HUES64 (cell line): ENCODE results near the gene GPC6.

Experiments
- H3K27ac ChIP-seq: 2 replicates; pipeline ENCODE4 v1.7.0; 2013; ENCODE audit warnings: low read depth, low read length, inconsistent platforms
- H3K27me3 ChIP-seq: 2 replicates; pipeline ENCODE4 v1.6.1; 2013; ENCODE audit warnings: mild to moderate bottlenecking, low read length; ENCODE audit not compliant: insufficient read depth
- H3K36me3 ChIP-seq: 2 replicates; pipeline ENCODE4 v1.6.1; 2013; ENCODE audit warnings: mild to moderate bottlenecking, low read length; ENCODE audit not compliant: insufficient read depth
- H3K4me1 ChIP-seq: 2 replicates; pipeline ENCODE4 v1.6.1; 2013; ENCODE audit warnings: mild to moderate bottlenecking, low read length, moderate library complexity; ENCODE audit not compliant: insufficient read depth
- H3K4me3 ChIP-seq: 2 replicates; pipeline ENCODE4 v1.5.1; 2013; ENCODE audit warnings: mild to moderate bottlenecking, low read length, moderate library complexity
- H3K9ac ChIP-seq: 2 replicates; pipeline ENCODE4 v1.6.1; 2013; ENCODE audit warnings: mild to moderate bottlenecking, low read depth, low read length
- H3K9me3 ChIP-seq: 2 replicates; pipeline ENCODE4 v1.6.1; 2013; ENCODE audit warnings: low read depth, low read length; ENCODE audit not compliant: insufficient read depth
- WGBS: fragments of 150-250, 120-280 bp; methylation state at CpG from one replicate; pipeline ENCODE4 v1.1.7; 2013; ENCODE audit warnings: missing lambda C conversion rate; 5-methylcytosine and 5-hydroxymethylcytosine counted together

The GPC6 gene

DNA sequence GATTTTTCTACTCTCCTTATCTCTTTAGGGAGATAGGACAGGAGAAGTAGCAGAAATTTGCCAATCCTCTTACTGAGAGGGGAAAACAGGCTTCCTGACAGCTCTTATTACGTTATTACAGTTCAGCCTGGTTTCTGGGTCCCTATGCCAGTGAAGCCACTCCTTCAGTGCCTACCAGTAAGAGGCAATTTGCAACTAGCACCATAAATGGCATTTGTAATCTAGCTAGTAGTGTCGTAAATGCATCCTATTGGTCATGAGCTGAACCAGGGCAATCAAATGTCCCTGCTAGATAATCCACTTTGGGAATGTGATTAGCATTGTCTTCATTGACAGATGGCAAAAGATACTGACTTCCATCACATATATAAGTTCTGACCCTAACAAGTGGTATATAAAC, 824.1 kb downstream of the GPC6 start:
- no peaks in the 10 kb centered on the region for H3K27me3 ChIP-seq
- WGBS: 89% methylated on average over 2 of the region's 2 CpGs
- H3K36me3 ChIP-seq: no peaks in the 10 kb centered on the region
- H3K9ac ChIP-seq: no peak overlapping the region
- H3K4me1 ChIP-seq: no peaks in the 10 kb centered on the region
- H3K4me3 ChIP-seq: no peak overlapping the region
- H3K9me3 ChIP-seq: no peaks in the 10 kb centered on the region
- H3K27ac ChIP-seq: no peak overlapping the region

DNA sequence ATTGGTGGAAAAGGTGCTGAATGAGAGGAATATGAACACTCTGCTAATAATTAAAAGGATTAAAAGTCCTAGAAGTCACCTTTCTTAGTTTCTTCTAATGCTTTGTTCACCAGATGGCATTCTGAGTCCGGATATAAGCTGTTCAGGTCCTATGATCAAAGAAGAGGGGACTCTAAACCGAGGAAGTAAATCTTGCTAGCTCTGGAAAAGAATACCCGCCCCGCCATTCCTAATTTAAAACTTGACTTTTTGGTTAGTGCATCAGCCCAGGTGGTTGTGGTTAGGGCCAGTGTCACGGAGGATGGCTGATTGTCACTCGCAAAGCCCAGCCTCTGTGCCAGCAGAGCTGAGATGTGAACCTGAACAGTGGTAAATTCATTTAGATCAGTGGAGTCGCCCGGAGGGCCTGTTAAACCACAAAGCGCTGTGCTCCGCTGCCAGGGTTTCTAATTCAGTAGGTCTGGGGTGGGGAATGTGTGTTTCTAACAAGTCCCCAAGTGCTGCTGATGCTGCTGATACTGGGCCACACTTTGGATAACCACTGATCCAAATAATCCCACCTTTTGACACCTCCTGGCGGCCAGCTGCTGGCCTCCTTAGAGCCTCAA, 827.5 kb downstream of the GPC6 start:
- H3K4me1 ChIP-seq: no peaks in the 10 kb centered on the region
- no peaks in the 10 kb centered on the region for H3K27me3 ChIP-seq
- H3K9ac ChIP-seq: no peak overlapping the region
- 90% methylated on average over 11 of the region's 11 CpGs for WGBS
- H3K36me3 ChIP-seq: no peaks in the 10 kb centered on the region
- H3K4me3 ChIP-seq: no peak overlapping the region
- no peaks in the 10 kb centered on the region for H3K9me3 ChIP-seq
- H3K27ac ChIP-seq: no peak overlapping the region

DNA sequence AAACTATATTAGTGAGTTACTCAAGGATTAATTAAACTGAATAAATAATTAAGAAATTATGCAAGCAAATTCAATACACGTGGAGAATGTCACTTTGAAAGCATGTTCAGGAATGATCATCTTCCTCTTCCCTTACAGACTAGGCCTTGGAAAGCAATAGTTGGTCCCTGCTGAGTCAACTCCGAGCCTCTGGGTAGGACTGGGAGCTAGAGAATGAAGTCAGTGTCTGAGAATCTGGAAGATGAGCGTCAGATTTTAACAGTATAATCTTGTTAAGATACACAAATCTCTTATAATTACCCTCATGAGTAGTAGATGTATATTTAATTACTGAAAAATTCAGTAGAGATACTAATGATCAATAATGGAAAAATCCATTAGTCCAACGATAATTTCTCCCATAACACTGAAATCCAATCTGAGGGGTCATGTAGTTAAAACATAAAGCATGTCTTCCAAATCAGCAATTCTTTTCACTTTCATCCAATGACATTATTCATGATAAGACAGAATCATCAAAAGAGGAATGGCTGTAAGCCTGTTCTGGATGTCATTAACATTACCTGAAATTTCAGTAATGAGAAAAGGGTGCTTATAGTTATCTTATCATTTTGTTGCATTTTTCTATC, 829.9 kb downstream of the GPC6 start:
- no peak overlapping the region for H3K4me3 ChIP-seq
- WGBS: 93% methylated on average over 3 of the region's 4 CpGs
- H3K4me1 ChIP-seq: no peaks in the 10 kb centered on the region

DNA sequence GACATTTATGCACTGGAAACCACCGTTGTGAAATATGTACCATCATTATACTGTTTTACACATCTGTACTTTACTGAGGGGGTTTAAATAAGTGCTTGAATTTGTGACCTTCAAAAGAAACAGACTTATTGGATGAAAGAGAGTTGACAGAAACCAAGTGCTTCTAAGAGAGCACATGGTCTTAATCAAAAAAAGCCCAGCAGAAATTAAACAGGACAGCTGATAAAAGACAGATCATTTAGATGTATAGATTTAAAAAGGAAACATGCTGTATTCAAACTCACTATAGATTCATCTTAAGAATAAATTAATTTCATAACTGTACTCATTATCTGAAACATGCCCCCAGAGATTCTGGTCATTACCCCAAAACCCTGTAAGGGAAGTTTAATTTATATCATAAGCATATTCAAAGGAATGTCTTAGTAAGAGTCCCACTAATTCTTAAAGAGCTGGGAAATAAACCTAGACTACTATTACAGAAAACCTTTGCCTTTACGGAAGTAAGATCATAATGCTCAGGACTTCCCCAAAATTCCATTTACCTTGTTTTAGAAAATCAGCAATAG, 831.1 kb downstream of the GPC6 start:
- H3K4me1 ChIP-seq: no peaks in the 10 kb centered on the region
- no peak overlapping the region for H3K4me3 ChIP-seq
- no peak overlapping the region for H3K9ac ChIP-seq
- H3K27me3 ChIP-seq: no peaks in the 10 kb centered on the region
- H3K9me3 ChIP-seq: no peaks in the 10 kb centered on the region
- no peak overlapping the region for H3K27ac ChIP-seq
- no peaks in the 10 kb centered on the region for H3K36me3 ChIP-seq
- 100% methylated on average over 1 of the region's 2 CpGs for WGBS

More for the DNA sequence above, 829.9 kb downstream of the GPC6 start:
- Histone ChIP-seq H3K36me3 (no peaks in the 10 kb centered on the region), H3K9ac (no peak overlapping the region), H3K27ac (no peak overlapping the region), H3K27me3 (no peaks in the 10 kb centered on the region), H3K9me3 (no peaks in the 10 kb centered on the region)

DNA sequence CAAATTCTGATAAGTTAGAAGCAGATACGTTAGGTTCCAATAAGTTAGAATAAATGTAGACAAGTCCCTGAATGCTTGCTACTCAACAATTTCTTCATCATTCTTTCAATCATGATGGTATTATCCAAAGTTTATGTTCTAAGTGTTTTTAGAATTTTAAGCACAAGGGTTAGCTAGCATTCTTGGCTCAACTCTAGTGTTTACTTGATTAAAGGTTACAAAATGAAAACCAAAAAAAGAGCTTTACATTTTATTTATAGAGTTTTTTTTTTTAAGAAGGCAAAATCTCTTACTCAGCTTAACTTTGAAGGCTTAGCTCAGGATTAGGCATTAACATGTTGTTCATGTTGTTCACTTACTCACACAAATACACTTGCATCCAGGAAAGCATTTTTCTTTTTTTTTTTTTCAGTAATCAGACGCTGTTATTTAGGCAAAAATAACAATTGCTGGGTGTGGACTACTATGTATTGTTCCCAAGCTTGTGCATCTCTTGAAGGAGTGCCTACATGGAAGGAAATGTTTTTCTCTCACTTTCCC, 832.3 kb downstream of the GPC6 start:
- H3K27ac ChIP-seq: no peak overlapping the region

DNA sequence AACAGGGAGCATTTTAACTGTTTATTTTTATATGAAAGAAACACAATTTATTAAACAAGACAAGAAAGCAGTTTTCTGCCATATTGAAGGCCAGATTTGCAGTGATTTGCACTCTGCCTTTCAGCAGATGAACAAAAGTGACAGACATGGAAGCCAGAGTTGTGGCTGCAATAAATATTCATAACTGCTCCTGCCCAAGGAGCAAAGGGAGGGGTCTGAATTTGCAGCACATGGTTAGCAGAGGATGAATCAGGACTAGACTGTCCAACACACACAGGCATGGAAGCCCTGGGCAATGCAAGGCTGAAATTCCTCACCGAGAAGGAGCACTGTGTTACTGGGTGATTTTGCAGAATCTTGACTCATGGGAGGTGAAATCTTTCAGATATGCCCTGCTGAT, 834.7 kb downstream of the GPC6 start:
- H3K4me3 ChIP-seq: no peak overlapping the region
- H3K4me1 ChIP-seq: no peaks in the 10 kb centered on the region
- no peaks in the 10 kb centered on the region for H3K36me3 ChIP-seq
- no peak overlapping the region for H3K9ac ChIP-seq
- no peak overlapping the region for H3K27ac ChIP-seq
- H3K9me3 ChIP-seq: no peaks in the 10 kb centered on the region
- H3K27me3 ChIP-seq: no peaks in the 10 kb centered on the region
- 100% methylated on average over 1 of the region's 1 CpG for WGBS

More for the DNA sequence above, 832.3 kb downstream of the GPC6 start:
- Histone ChIP-seq H3K9ac (no peak overlapping the region), H3K36me3 (no peaks in the 10 kb centered on the region), H3K27me3 (no peaks in the 10 kb centered on the region), H3K4me1 (no peaks in the 10 kb centered on the region), H3K4me3 (no peak overlapping the region), H3K9me3 (no peaks in the 10 kb centered on the region)
- WGBS: 94% methylated on average over 2 of the region's 2 CpGs

DNA sequence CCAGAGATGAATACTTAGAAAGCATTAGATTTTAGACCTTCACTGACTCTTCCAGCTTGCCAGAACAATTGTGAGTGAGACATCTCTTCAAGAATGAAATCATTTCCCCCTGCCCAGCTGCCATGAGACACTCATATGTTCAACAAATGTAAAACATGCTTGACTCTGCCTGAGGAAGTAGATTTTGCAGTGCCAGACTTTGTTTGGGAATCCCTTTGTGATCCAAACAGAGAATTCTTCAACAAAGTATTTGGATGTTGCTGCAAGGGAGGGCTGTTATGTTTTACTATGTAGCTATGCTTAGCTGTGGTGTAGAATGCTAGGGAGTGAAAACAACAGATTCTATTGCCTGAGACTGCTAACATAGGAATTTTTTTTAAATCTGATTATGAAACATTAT, 836.5 kb downstream of the GPC6 start:
- Histone ChIP-seq H3K4me3 (no peak overlapping the region), H3K9me3 (no peaks in the 10 kb centered on the region), H3K27me3 (no peaks in the 10 kb centered on the region), H3K27ac (no peak overlapping the region), H3K4me1 (no peaks in the 10 kb centered on the region), H3K36me3 (no peaks in the 10 kb centered on the region), H3K9ac (no peak overlapping the region)

DNA sequence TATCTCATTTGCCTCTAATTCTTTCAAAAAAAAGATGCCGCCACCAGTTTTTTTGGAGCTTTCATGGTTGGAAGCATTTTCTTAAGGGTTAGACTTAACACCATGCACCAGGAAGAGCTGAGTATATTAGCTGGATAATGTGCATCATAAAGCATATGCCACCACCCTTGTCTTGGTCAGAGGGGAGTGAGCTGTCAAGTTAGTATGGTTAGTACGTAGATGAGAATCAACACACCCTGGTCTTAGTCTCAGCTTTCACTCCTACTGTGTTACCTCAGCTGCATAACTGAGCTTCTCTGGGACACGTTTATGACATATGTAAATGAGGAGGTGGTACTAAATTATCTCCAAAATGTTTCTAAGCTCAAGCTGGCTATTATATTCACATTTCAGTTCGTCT, 837.2 kb downstream of the GPC6 start:
- H3K27me3 ChIP-seq: no peaks in the 10 kb centered on the region
- no peaks in the 10 kb centered on the region for H3K36me3 ChIP-seq
- no peak overlapping the region for H3K27ac ChIP-seq
- no peaks in the 10 kb centered on the region for H3K9me3 ChIP-seq
- no peaks in the 10 kb centered on the region for H3K4me1 ChIP-seq
- H3K9ac ChIP-seq: no peak overlapping the region
- WGBS: 100% methylated on average over 2 of the region's 4 CpGs
- H3K4me3 ChIP-seq: no peak overlapping the region

DNA sequence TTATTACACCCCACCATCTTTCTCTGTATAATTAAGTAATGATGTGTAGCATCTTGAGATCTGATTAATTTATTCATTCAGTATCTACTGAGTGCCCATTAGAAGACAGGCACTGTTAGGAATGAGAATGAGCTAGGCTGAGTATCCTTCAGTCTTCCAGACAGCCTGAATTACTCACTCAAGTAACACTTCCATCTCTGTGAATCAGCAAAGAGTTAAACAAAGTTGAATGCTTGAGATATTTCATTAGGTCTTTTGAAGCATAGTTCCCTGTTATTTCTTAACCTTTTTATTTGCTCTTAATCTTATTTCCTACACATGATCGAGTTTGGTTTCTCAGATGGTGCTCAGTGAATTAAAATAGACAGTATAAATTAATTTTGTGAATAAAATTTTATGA, 839.1 kb downstream of the GPC6 start:
- no peaks in the 10 kb centered on the region for H3K27me3 ChIP-seq
- H3K9ac ChIP-seq: no peak overlapping the region
- no peak overlapping the region for H3K4me3 ChIP-seq
- H3K27ac ChIP-seq: no peak overlapping the region
- no peaks in the 10 kb centered on the region for H3K4me1 ChIP-seq
- no peaks in the 10 kb centered on the region for H3K36me3 ChIP-seq
- no peaks in the 10 kb centered on the region for H3K9me3 ChIP-seq
- no CpG with 5 or more reads among the region's 1 CpG for WGBS

DNA sequence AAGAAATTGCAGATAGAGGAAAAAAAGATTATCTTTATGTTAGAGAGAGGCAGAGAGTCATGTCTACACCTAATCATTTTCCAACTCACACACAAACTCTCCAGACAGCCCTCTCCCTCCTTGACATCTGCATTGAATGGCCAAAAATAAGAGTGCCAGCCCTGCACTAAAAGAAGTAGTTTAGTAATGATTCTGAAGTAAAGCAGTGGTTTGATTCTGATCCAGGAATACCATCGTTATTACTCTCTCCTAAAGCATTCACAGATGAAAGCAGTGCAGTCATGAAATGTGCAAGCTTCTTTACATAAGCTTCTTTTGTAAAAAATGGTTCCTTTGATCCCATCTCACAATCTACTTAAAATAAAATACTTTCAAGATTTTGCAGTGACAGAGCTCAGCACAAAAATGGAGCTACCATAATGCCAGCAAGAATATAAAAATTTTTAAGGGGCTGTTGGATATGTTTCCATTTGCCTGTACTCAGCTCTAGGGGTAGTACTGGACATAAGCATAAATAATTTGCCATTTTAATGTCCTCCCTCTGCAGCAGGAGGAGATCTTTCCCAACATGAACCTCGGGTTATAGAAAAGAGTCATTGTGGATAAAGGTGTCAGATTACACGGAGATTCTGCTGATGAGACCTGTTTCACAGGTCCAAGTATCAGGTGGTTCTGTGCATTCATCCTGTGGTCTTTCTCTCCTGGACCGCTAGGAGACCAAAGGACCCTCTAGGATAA, 846.6 kb downstream of the GPC6 start:
- no peak overlapping the region for H3K4me3 ChIP-seq
- no peak overlapping the region for H3K27ac ChIP-seq
- WGBS: 75% methylated on average over 4 of the region's 4 CpGs
- H3K9ac ChIP-seq: no peak overlapping the region
- peaks cover 7% of the 10 kb centered on the region; the same call in 1 of the 2 replicates for H3K4me1 ChIP-seq
- H3K36me3 ChIP-seq: no peaks in the 10 kb centered on the region
- peaks cover 11% of the 10 kb centered on the region; the same call in 1 of the 2 replicates for H3K9me3 ChIP-seq
- no peaks in the 10 kb centered on the region for H3K27me3 ChIP-seq

DNA sequence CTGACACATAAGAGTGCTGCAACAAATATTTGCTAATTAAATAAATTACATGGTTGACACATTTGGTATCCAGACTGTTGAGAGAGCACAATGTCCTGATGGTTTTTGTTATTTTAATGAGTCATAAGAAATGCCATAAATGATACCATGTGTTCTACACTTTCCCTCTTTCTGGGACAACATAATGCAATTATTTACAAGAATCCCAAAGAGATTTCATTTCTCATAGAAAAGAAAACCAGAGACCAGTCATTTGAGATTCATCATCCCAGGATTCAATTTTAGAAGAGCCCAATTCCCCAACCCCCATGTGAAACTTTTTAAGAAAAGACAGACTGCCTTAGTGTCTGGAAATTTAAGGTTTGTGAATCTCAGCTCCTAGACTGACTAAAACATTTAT, 853.3 kb downstream of the GPC6 start:
- peaks cover 6% of the 10 kb centered on the region for H3K4me1 ChIP-seq
- H3K27ac ChIP-seq: no peak overlapping the region
- no peaks in the 10 kb centered on the region for H3K27me3 ChIP-seq
- H3K9ac ChIP-seq: no peak overlapping the region
- peaks cover 11% of the 10 kb centered on the region; the same call in 1 of the 2 replicates for H3K9me3 ChIP-seq
- no peaks in the 10 kb centered on the region for H3K36me3 ChIP-seq
- no peak overlapping the region for H3K4me3 ChIP-seq
